ENCODE data around the gene PLEKHG3.

DNA sequence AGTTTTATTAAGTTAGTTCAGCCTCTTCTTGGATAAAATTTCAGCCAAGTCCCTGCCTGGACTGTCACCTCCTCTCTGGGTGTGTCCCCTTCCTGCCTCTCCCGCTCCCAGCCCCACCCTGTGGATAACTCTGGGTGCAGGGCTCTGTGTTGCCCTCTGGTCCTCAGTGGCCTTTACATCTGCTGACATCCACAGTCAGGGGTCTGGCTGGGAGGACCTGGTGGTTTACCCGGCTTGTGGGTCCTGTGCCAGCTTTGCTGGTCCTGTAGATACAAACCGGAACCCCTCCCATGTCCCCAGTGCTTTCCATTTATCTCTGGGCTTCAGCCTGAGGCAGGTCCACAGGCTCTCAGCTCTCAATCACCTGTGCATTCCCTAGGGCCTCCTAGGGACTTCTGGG, 28.9 kb upstream of the PLEKHG3 start:
- TF ChIP-seq, protein P1, sequence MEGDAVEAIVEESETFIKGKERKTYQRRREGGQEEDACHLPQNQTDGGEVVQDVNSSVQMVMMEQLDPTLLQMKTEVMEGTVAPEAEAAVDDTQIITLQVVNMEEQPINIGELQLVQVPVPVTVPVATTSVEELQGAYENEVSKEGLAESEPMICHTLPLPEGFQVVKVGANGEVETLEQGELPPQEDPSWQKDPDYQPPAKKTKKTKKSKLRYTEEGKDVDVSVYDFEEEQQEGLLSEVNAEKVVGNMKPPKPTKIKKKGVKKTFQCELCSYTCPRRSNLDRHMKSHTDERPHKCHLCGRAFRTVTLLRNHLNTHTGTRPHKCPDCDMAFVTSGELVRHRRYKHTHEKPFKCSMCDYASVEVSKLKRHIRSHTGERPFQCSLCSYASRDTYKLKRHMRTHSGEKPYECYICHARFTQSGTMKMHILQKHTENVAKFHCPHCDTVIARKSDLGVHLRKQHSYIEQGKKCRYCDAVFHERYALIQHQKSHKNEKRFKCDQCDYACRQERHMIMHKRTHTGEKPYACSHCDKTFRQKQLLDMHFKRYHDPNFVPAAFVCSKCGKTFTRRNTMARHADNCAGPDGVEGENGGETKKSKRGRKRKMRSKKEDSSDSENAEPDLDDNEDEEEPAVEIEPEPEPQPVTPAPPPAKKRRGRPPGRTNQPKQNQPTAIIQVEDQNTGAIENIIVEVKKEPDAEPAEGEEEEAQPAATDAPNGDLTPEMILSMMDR (IDR thresholded peaks at IDR 0.05), result no peak
- TF ChIP-seq EP300 (IDR thresholded peaks at IDR 0.05), result no peak
- TF ChIP-seq POLR2A (IDR thresholded peaks at IDR 0.05), result no peak
